Measurements from ENCODE around the gene PEX5. TPM values are rescaled to one million over a fixed set of nuclear protein-coding genes. Genes with fewer than 3 reads are reported as not detected.

The PEX5 gene
- total and polyA plus RNA-seq, 11 donors: 9.7 to 45.9 (median 29.9) TPM

GRCh38 chr12:7188562-7189397, 706 bp upstream of the PEX5 start:
- H3K9me3 ChIP-seq: no peaks in the 10 kb centered on the region
- intact Hi-C loops (cut with DNase I): loop anchor here in 2 of 10 donors (5.0 kb wide), 1 partner anchor 46 kb away; no protein-coding TSS in a partner anchor
- H3K27ac ChIP-seq: peak overlapping the region; percentile 68 to 97 (median 87)
- H3K36me3 ChIP-seq: peaks cover 0 to 26% (median 17%) of the 10 kb centered on the region in 9 donors
- peak in 1 of 2 donors; percentile 5 for TF ChIP-seq POLR2A (IDR thresholded peaks at IDR 0.05)
- peak; percentile 34 to 70 (median 53) for TF ChIP-seq CTCF (IDR thresholded peaks at IDR 0.05)
- DNase-seq: peak; percentile 59 to 76 (median 70)
- peak overlapping the region; percentile 67 to 95 (median 78) for H3K4me3 ChIP-seq
- no peaks in the 10 kb centered on the region for H3K27me3 ChIP-seq
- H3K4me1 ChIP-seq: peaks cover 4 to 30% (median 13%) of the 10 kb centered on the region in 12 donors
- 2 to 4% (median 3%) methylated on average over 21 of the region's 21 CpGs for WGBS, 4 donors
- peak; percentile 58 to 79 (median 66) for ATAC-seq

DNA sequence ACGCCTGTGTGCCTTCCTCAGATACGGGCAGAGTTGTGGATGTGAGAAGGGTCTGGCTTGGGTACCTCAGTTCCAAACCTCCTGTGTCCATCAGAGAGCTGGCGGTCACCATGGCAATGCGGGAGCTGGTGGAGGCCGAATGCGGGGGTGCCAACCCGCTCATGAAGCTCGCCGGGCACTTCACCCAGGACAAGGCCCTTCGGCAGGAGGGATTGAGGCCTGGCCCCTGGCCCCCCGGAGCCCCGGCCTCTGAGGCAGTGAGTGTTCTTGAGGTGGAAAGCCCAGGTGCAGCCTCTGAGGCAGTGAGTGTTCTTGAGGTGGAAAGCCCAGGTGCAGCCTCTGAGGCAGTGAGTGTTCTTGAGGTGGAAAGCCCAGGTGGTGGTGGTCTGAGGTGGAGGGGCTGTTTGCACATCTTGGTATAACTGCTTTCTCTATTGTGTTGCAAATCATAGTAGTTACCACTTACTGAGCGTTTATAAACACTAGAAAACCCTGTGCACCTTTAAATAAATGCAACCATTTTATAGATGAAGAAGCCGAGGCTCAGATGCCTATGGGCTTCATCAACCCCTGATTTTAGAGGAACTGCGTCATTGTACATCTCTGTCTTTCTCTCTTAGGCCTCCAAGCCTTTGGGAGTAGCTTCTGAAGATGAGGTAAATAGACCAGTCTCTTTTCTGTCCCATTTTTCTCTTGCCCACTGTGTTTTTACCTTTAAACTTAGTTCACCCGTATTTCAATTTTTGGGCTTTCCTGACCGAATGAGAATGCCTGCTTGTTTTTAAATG, 976 bp downstream of the PEX5 start:
- WGBS, 4 donors: 32 to 48% (median 36%) methylated on average over 11 to 17 of the region's 17 CpGs
- H3K9me3 ChIP-seq: no peaks in the 10 kb centered on the region
- peak in 1 of 4 donors; percentile 1 for ATAC-seq
- intact Hi-C loops (cut with DNase I): no loop called here
- H3K27ac ChIP-seq: peak overlapping the region in 11 of 12 donors; percentile 82 to 97 (median 89)
- TF ChIP-seq CTCF (IDR thresholded peaks at IDR 0.05) (no peak), POLR2A (IDR thresholded peaks at IDR 0.05) (no peak)
- H3K4me3 ChIP-seq: peak overlapping the region; percentile 67 to 95 (median 78)
- peak in 4 of 5 donors; percentile 27 to 66 (median 33) for DNase-seq
- no peaks in the 10 kb centered on the region for H3K27me3 ChIP-seq
- peaks cover 4 to 30% (median 13%) of the 10 kb centered on the region in 12 donors for H3K4me1 ChIP-seq
- H3K36me3 ChIP-seq: peaks cover 0 to 39% (median 17%) of the 10 kb centered on the region in 9 donors

DNA sequence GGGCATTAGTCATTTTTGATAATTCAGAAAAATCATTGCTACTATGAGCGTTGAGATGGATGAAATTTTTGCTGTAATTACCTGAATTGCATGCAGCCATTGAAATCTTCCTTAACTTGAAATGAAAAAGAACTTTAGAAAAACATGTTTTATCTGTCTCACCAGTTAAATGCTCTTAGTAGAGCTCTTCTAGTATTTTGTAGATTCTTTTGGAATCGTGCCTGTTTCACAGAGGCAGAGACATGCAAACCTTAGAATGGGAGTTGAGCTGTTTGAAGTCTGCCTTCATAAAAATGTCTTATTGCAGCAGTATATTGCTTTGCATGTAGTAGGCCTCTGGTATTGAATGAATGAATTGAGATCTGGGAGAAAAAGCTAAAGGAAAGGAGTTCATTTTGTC, 4.2 kb downstream of the PEX5 start:
- H3K9me3 ChIP-seq: no peaks in the 10 kb centered on the region
- intact Hi-C loops (cut with DNase I): no loop called here
- H3K36me3 ChIP-seq: peaks cover 0 to 49% (median 18%) of the 10 kb centered on the region in 9 donors
- no peak overlapping the region for H3K4me3 ChIP-seq
- DNase-seq (no peak), ATAC-seq (no peak)
- WGBS, 4 donors: 74 to 86% (median 79%) methylated on average over 2 of the region's 2 CpGs
- peaks cover 0 to 20% (median 7%) of the 10 kb centered on the region in 12 donors for H3K4me1 ChIP-seq
- no peaks in the 10 kb centered on the region for H3K27me3 ChIP-seq
- no peak for TF ChIP-seq POLR2A (IDR thresholded peaks at IDR 0.05)
- TF ChIP-seq CTCF (IDR thresholded peaks at IDR 0.05): no peak
- H3K27ac ChIP-seq: no peak overlapping the region

- Histone ChIP-seq H3K27ac (no peak overlapping the region), H3K9me3 (no peaks in the 10 kb centered on the region), H3K27me3 (no peaks in the 10 kb centered on the region), H3K36me3 (peaks cover 0 to 64% (median 34%) of the 10 kb centered on the region in 9 donors), H3K4me1 (no peaks in the 10 kb centered on the region), H3K4me3 (no peak overlapping the region)
- no peak for ATAC-seq
- no peak for DNase-seq
- TF ChIP-seq CTCF (IDR thresholded peaks at IDR 0.05): no peak
- TF ChIP-seq POLR2A (IDR thresholded peaks at IDR 0.05): no peak
- WGBS, 4 donors: 83 to 87% (median 85%) methylated on average over 2 of the region's 2 CpGs
- intact Hi-C loops (cut with DNase I): no loop called here
Observed at GRCh38 chr12:7197841-7198240, 8.4 kb downstream of the PEX5 start.

Measured in heart left ventricle (tissue), 16 donors.